ENCODE results near the gene OPCML. TPM values are rescaled to one million over a fixed set of nuclear protein-coding genes. Genes with fewer than 3 reads are reported as not detected.

The OPCML gene
- total and polyA plus RNA-seq, 2 of the 13 experiments (the other 11 are each of a cell fraction or from before 2014, with no cell fraction given) = not detected

GRCh38 chr11:133204158-133204557 lies 328.1 kb downstream of the OPCML start:
- WGBS (ENCODE audit: low lambda C conversion rate) = 0% methylated on average over 3 of the region's 3 CpGs
- no peak overlapping the region for H3K9ac ChIP-seq (ENCODE audit: insufficient read depth, low read depth, low read length)
- H3K36me3 ChIP-seq (replicated peaks in 1 of 2; ENCODE audit: control insufficient read depth in 1 of 2, insufficient read depth in 2 of 2, low read length in 2 of 2) = no peaks in the 10 kb centered on the region
- no peak overlapping the region for H3K4me2 ChIP-seq (ENCODE audit: low read depth, low read length)
- TF ChIP-seq MTF2 (CRISPR knock-in tag; IDR thresholded peaks at IDR 0.05; ENCODE audit: borderline replicate concordance) = no peak
- TF ChIP-seq NFATC3 (CRISPR knock-in tag; IDR thresholded peaks at IDR 0.05) = no peak
- TF ChIP-seq ONECUT2 (CRISPR knock-in tag; IDR thresholded peaks at IDR 0.05) = no peak
- no peak for TF ChIP-seq ZNF577 (CRISPR knock-in tag; IDR thresholded peaks at IDR 0.05; ENCODE audit: borderline replicate concordance, low read depth)
- no peak for TF ChIP-seq ZNF816 (CRISPR knock-in tag; IDR thresholded peaks at IDR 0.05; ENCODE audit: borderline replicate concordance)
- no peak for TF ChIP-seq ZNF784 (CRISPR knock-in tag; IDR thresholded peaks at IDR 0.05; ENCODE audit: borderline replicate concordance)
- TF ChIP-seq MAFG (CRISPR knock-in tag; IDR thresholded peaks at IDR 0.05) = no peak
- TF ChIP-seq ZNF749 (CRISPR knock-in tag; IDR thresholded peaks at IDR 0.05; ENCODE audit: borderline replicate concordance) = no peak
- no peak for TF ChIP-seq PLRG1 (conservative IDR thresholded peaks at IDR 0.05)
- no peak for TF ChIP-seq TCF7L2 (IDR thresholded peaks at IDR 0.05; ENCODE audit: low read depth, low read length)
- no peak for TF ChIP-seq ZBTB49 (CRISPR knock-in tag; IDR thresholded peaks at IDR 0.05; ENCODE audit: borderline replicate concordance)
- TF ChIP-seq GFI1 (CRISPR knock-in tag; IDR thresholded peaks at IDR 0.05; ENCODE audit: borderline replicate concordance) = no peak
- TF ChIP-seq NCOA2 (CRISPR knock-in tag; IDR thresholded peaks at IDR 0.05) = no peak
- TF ChIP-seq EED (CRISPR knock-in tag; IDR thresholded peaks at IDR 0.05) = no peak
- no peak for TF ChIP-seq ZNF446 (CRISPR knock-in tag; IDR thresholded peaks at IDR 0.05)
- TF ChIP-seq ZNF891 (CRISPR knock-in tag; IDR thresholded peaks at IDR 0.05) = no peak
- in situ Hi-C loops (cut with HindIII; ENCODE audit: extremely low pct_ligation_motif_present, low pct_unique_long_range_greater_than_20kb) (no loop called here), intact Hi-C loops (cut with micrococcal nuclease; ENCODE audit: unreplicated experiment) (no loop called here)
- H3K27ac ChIP-seq (ENCODE audit: extremely low read length, insufficient read depth, low read length) = no peak overlapping the region
- ATAC-seq = no peak
- H2AFZ ChIP-seq (ENCODE audit: low read length) = no peak overlapping the region
- POLR2A ChIA-PET = no interaction called here
- peaks cover 0 to 2% of the 10 kb centered on the region in 2 experiments; a peak in 1 of 5 replicates for H3K27me3 ChIP-seq (ENCODE audit: control insufficient read depth in 1 of 2, insufficient read depth in 2 of 2, low read length in 2 of 2)
- CTCF ChIA-PET (ENCODE audit: low intra/inter-chr PET ratio, low total read pairs) = no interaction called here
- BruUV-seq (replicated peaks) = no TSS peak
- H3K79me2 ChIP-seq (ENCODE audit: insufficient read depth, low read length) = no peaks in the 10 kb centered on the region
- no peaks in the 10 kb centered on the region for H3K9me3 ChIP-seq (ENCODE audit: low read length)
- no peaks in the 10 kb centered on the region for H3K4me1 ChIP-seq (ENCODE audit: insufficient read depth, low read length)
- no peak overlapping the region for H3K4me3 ChIP-seq (replicated peaks in 1 of 3; ENCODE audit: insufficient read depth in 1 of 3, low read depth in 2 of 3, low read length in 3 of 3)
- no peak for DNase-seq (ENCODE audit: low spot score)
- FAIRE-seq = no peak
- no peaks in the 10 kb centered on the region for H4K20me1 ChIP-seq (ENCODE audit: insufficient read depth, low read length)

Data from HepG2 (cell line).